Astrocyte of the cerebellum (primary cell): Measurements from ENCODE around the gene TSR3.

Experiments
- DNase-seq: peaks from one replicate; pipeline ENCODE4 v3.0.0-alpha.2; 2011; ENCODE audit warnings: low read depth
- H3K4me3 ChIP-seq: 2 replicates; pipeline ENCODE4 v1.5.1; 2011; ENCODE audit warnings: mild to moderate bottlenecking, low read depth, low read length, moderate library complexity
- CTCF ChIP-seq: IDR thresholded peaks from 2 replicates; pipeline ENCODE4 v1.5.1; 2012; ENCODE audit warnings: low read length, low read depth, moderate library complexity, mild to moderate bottlenecking; ENCODE audit errors: missing control alignments
- in situ Hi-C: cut with HindIII; loops from 2 replicates; pipeline ENCODE4 v1.10.0; 2017; ENCODE audit warnings: low sequenced_read_pairs

TSR3 gene

GRCh38 chr16:1315081-1316032, 36.3 kb downstream of the TSR3 start:
- no peak overlapping the region for H3K4me3 ChIP-seq
- in situ Hi-C loops = no loop called here
- DNase-seq = no peak
- TF ChIP-seq CTCF = no peak

DNA sequence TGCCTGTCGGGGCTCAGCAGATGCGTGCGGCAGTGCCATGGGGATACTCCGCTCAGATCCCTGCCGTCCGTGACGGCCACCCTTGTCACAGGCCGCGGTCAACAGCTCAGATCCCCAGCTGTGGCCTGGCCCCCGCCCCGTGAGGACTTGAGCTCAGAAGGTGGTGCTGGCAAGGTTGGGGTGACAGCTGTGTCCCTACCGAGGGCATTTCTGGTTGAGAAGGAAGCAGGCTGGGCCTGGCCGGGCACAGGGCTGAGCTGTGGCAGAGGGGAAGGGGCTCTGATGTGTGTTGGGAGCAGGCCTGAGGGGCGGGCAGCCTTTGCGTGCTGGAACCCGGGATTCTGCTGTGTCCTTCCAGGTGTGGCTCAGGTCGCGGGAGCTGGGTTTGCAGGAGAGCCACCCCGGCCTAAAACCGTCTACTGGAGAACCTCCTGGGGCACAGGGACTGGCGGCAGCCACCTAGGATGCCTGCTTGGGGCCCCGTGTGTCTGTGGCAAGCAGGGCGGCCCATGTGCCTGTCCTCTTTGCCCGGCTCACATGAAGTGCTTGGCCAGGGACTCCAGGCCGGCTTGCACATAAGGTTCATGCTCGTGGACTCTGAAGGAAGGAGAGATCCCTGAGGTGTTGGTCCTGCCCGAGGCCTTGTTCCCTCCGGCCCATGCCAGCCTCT, 37.1 kb downstream of the TSR3 start:
- TF ChIP-seq CTCF = no peak
- H3K4me3 ChIP-seq = no peak overlapping the region
- in situ Hi-C loops = no loop called here
- no peak for DNase-seq

DNA sequence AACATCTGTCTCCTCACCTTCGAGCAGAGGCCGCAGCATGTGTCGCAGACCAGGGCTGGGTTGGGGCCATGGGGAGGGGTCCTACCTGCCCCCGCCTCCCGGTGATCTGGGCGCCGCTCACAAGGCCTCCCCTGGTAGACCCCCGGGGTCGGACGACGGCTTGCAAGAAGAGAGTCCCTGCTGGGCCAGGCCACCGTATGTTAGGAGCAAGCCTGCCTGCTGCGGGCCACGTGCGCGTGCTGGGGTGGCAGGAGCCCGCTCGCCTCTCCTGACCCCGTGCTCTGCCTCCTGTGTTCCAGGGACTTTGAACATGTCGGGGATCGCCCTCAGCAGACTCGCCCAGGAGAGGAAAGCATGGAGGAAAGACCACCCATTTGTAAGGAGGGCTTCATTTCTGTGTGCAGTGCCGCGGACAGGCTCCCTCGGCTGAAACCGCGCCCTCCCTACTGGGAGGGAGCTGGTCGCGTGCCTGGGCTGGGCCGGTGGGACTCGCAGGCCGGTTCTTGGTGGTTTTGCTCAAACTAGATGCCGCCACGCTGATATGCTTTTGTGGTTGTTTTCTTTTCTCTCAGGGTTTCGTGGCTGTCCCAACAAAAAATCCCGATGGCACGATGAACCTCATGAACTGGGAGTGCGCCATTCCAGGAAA, 37.8 kb downstream of the TSR3 start:
- no peak overlapping the region for H3K4me3 ChIP-seq
- DNase-seq = no peak
- in situ Hi-C loops = no loop called here
- TF ChIP-seq CTCF = no peak

- H3K4me3 ChIP-seq = no peak overlapping the region
- DNase-seq = no peak
- no peak for TF ChIP-seq CTCF
- in situ Hi-C loops = no loop called here
These were observed 38.8 kb downstream of the TSR3 start for GRCh38 chr16:1312903-1313302.

- no peak overlapping the region for H3K4me3 ChIP-seq
- TF ChIP-seq CTCF = no peak
- in situ Hi-C loops = no loop called here
- DNase-seq = no peak
These were observed 39.2 kb downstream of the TSR3 start for GRCh38 chr16:1312467-1312816.

- in situ Hi-C loops = no loop called here
- TF ChIP-seq CTCF = no peak
- H3K4me3 ChIP-seq = peak overlapping the region; percentile 62
- DNase-seq = no peak
These were observed 39.8 kb downstream of the TSR3 start for GRCh38 chr16:1311738-1312466.
